H9 (cell line): ENCODE results near the gene WRAP73. TPM values are rescaled to one million over a fixed set of nuclear protein-coding genes. Genes with fewer than 3 reads are reported as not detected.

Source experiments
- DNase-seq: peaks from one replicate; pipeline ENCODE4 v3.0.0-alpha.2; 2017
- H2AFZ ChIP-seq: one replicate; pipeline ENCODE4 v1.6.1; 2013; ENCODE audit warnings: mild to moderate bottlenecking, low read length, control low read depth, moderate library complexity
- H2AK5ac ChIP-seq: 2 replicates; pipeline ENCODE4 v1.6.1; 2013; ENCODE audit warnings: low read length, control low read depth, mixed read lengths; ENCODE audit not compliant: insufficient read length
- H2BK120ac ChIP-seq: one replicate; pipeline ENCODE4 v1.6.1; 2013; ENCODE audit warnings: low read depth, mild to moderate bottlenecking, low read length, control low read depth, inconsistent platforms; ENCODE audit not compliant: poor library complexity, severe bottlenecking
- H2BK12ac ChIP-seq: 2 replicates; pipeline ENCODE4 v1.6.1; 2013; ENCODE audit warnings: low read length, control low read depth, mixed read lengths, low read depth; ENCODE audit not compliant: insufficient read length
- H2BK15ac ChIP-seq: 2 replicates; pipeline ENCODE4 v1.6.1; 2013; ENCODE audit warnings: low read depth, low read length, control low read depth
- H2BK20ac ChIP-seq: one replicate; pipeline ENCODE4 v1.6.1; 2013; ENCODE audit warnings: low read depth, mild to moderate bottlenecking, low read length, control low read depth, inconsistent platforms; ENCODE audit not compliant: poor library complexity, severe bottlenecking
- H2BK5ac ChIP-seq: 2 replicates; pipeline ENCODE4 v1.6.1; 2013; ENCODE audit warnings: low read length, control low read depth, mixed read lengths; ENCODE audit not compliant: insufficient read length
- H3K14ac ChIP-seq: 2 replicates; pipeline ENCODE4 v1.6.1; 2013; ENCODE audit warnings: low read length, control low read depth; ENCODE audit not compliant: insufficient read depth
- H3K18ac ChIP-seq: 2 replicates; pipeline ENCODE4 v1.6.1; 2013; ENCODE audit warnings: low read depth, mild to moderate bottlenecking, mixed read lengths, low read length, control low read depth; ENCODE audit not compliant: insufficient read length
- H3K23ac ChIP-seq: 2 replicates; pipeline ENCODE4 v1.6.1; 2013; ENCODE audit warnings: low read length, control low read depth, mixed read lengths, low read depth; ENCODE audit not compliant: insufficient read length
- H3K23me2 ChIP-seq: 2 replicates; pipeline ENCODE4 v1.6.1; 2013; ENCODE audit warnings: low read depth, mild to moderate bottlenecking, mixed read lengths, low read length, control low read depth; ENCODE audit not compliant: insufficient read length, poor library complexity, severe bottlenecking
- H3K27ac ChIP-seq: 2 replicates; pipeline ENCODE4 v1.5.1; 2013; ENCODE audit warnings: low read length, control low read depth, mixed read lengths, low read depth; ENCODE audit not compliant: insufficient read length
- H3K27me3 ChIP-seq: 2 replicates; pipeline ENCODE4 v1.6.1; 2013; ENCODE audit warnings: low read length, control low read depth, inconsistent platforms; ENCODE audit not compliant: insufficient read depth
- H3K4ac ChIP-seq: 2 replicates; pipeline ENCODE4 v1.6.1; 2013; ENCODE audit warnings: low read depth, mild to moderate bottlenecking, control low read depth, inconsistent platforms, low read length, moderate library complexity
- H3K4me1 ChIP-seq: 2 replicates; pipeline ENCODE4 v1.6.1; 2013; ENCODE audit warnings: low read length, control low read depth, inconsistent platforms; ENCODE audit not compliant: insufficient read depth
- H3K4me2 ChIP-seq: 2 replicates; pipeline ENCODE4 v1.6.1; 2013; ENCODE audit warnings: low read length, control low read depth, mixed read lengths; ENCODE audit not compliant: insufficient read length, insufficient read depth
- H3K56ac ChIP-seq: 2 replicates; pipeline ENCODE4 v1.6.1; 2013; ENCODE audit warnings: low read depth, mild to moderate bottlenecking, mixed read lengths, low read length, control low read depth; ENCODE audit not compliant: insufficient read length
- H3K79me1 ChIP-seq: 2 replicates; pipeline ENCODE4 v1.6.1; 2013; ENCODE audit warnings: low read depth, mild to moderate bottlenecking, moderate library complexity, low read length, control low read depth, inconsistent platforms; ENCODE audit not compliant: insufficient read depth, poor library complexity, severe bottlenecking
- H3K79me2 ChIP-seq: 2 replicates; pipeline ENCODE4 v1.6.1; 2013; ENCODE audit warnings: low read length, control low read depth, inconsistent platforms; ENCODE audit not compliant: insufficient read depth
- H3K9ac ChIP-seq: 2 replicates; pipeline ENCODE4 v1.6.1; 2013; ENCODE audit warnings: low read length, control low read depth, mixed read lengths; ENCODE audit not compliant: insufficient read length; ENCODE audit errors: extremely low read depth
- H3K9me3 ChIP-seq: one replicate; pipeline ENCODE4 v1.6.1; 2013; ENCODE audit warnings: low read depth, low read length, inconsistent platforms; ENCODE audit not compliant: control insufficient read depth
- H3T11ph ChIP-seq: one replicate; pipeline ENCODE4 v1.6.1; 2013; ENCODE audit warnings: mild to moderate bottlenecking, low read length, control low read depth, inconsistent platforms
- H4K20me1 ChIP-seq: one replicate; pipeline ENCODE4 v1.6.1; 2013; ENCODE audit not compliant: control insufficient read depth, insufficient read length, insufficient read depth
- H4K5ac ChIP-seq: 2 replicates; pipeline ENCODE4 v1.6.1; 2013; ENCODE audit warnings: low read depth, mild to moderate bottlenecking, mixed read lengths, low read length, control low read depth; ENCODE audit not compliant: insufficient read length
- H4K8ac ChIP-seq: replicated peaks from 2 replicates; pipeline ENCODE4 v1.6.1; 2013; ENCODE audit warnings: low read length, control low read depth, mixed read lengths, low read depth; ENCODE audit not compliant: insufficient read length
- H4K91ac ChIP-seq: 2 replicates; pipeline ENCODE4 v1.6.1; 2013; ENCODE audit warnings: low read depth, mild to moderate bottlenecking, moderate library complexity, mixed read lengths, low read length, control low read depth; ENCODE audit not compliant: insufficient read length
- H3K27ac Mint-ChIP-seq, 3 experiments: 2 replicates in 2 of 3; 3 replicates in 1 of 3; pipeline ENCODE4 v1.8.0; 2020 to 2021; ENCODE audit warnings: mixed read lengths in 3 of 3, mild to moderate bottlenecking in 1 of 3, moderate library complexity in 1 of 3
- H3K27me3 Mint-ChIP-seq: 2 replicates; pipeline ENCODE4 v1.8.0; 2021; ENCODE audit warnings: low read depth, mild to moderate bottlenecking, moderate library complexity, mixed read lengths
- H3K36me3 Mint-ChIP-seq, 3 experiments: 2 replicates in 2 of 3; 3 replicates in 1 of 3; pipeline ENCODE4 v1.8.0; 2020 to 2021; ENCODE audit warnings: low read depth in 3 of 3, mixed read lengths in 3 of 3; ENCODE audit not compliant: insufficient read depth in 1 of 3
- H3K4me1 Mint-ChIP-seq, 2 experiments: 2 replicates each; pipeline ENCODE4 v1.8.0; 2020; ENCODE audit warnings: mixed read lengths in 2 of 2
- H3K4me3 Mint-ChIP-seq, 2 experiments: 2 replicates in 1 of 2; 3 replicates in 1 of 2; pipeline ENCODE4 v1.8.0; 2020 to 2021; ENCODE audit warnings: mild to moderate bottlenecking in 2 of 2, mixed read lengths in 2 of 2, moderate library complexity in 1 of 2
- H3K9me3 Mint-ChIP-seq, 2 experiments: 2 replicates in 1 of 2; 3 replicates in 1 of 2; pipeline ENCODE4 v1.8.0; 2020; ENCODE audit warnings: mild to moderate bottlenecking in 2 of 2, mixed read lengths in 2 of 2, moderate library complexity in 1 of 2
- WGBS: extraction: QIAGEN DNeasy Blood & Tissue Kit; methylation state at CpG from one replicate; pipeline ENCODE4 v1.1.7; 2013; ENCODE audit warnings: missing lambda C conversion rate, low lambda C conversion rate, mixed read lengths; ENCODE audit not compliant: insufficient read length; ENCODE audit errors: extremely low coverage; 5-methylcytosine and 5-hydroxymethylcytosine counted together
- total RNA-seq: library from RNA; stranded (reverse); gene quantifications from 2 replicates; pipeline ENCODE4 v1.2.1, GENCODE V29; 2021
- TF ChIP-seq, protein P1 (sequence below): fragments of 200-600 bp; sonication (generic); conservative IDR thresholded peaks from 3 replicates; pipeline ENCODE4 v1.8.0; 2021; ENCODE audit warnings: antibody characterized with exemption, mild to moderate bottlenecking

WRAP73 gene
- total RNA-seq, 1 experiment from 2014 or later, result 28.4 TPM

DNA sequence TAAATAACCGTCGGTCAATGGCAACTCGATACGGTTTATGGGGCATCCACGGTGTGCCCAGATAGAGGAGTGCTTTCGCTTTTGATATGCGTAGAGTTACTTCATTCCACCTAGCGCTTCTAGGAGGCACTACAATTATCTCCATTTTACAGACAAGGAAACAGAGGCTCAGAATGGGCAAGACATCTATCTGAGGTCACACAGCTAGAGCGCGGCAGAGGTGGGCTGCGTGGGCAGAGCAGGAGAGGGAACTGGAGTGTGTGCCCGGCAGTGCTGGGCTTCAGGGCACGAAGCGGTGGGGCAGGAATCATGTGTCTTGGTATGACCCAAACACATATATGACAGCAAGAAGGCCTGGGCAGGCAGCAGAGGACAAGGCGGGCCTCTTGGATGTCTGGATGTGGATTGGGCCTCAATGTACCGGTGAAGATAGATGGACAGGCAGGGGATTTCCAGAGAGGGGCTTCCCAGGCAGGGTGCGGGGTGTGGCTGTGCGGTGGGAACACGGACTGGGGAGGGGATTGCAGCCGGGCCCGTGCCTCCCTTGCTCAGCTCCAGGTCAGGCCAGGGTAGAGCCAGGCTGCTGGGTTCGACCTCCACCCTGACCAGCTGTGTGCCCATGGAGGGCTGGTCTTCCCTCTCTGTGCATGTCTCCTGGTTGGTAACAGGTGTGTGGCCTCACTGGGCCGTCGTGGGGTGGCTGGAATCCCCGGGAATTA is 23.6 kb upstream of the WRAP73 start:
- peaks cover 24% of the 10 kb centered on the region for H3K27me3 Mint-ChIP-seq
- no peak overlapping the region for H2BK5ac ChIP-seq

More for the DNA sequence above, 23.6 kb upstream of the WRAP73 start:
- Histone ChIP-seq H4K8ac (no peak overlapping the region), H3K27me3 (no peaks in the 10 kb centered on the region), H4K5ac (no peak overlapping the region), H4K91ac (no peak overlapping the region), H2AFZ (no peak overlapping the region), H3K23ac (no peak overlapping the region), H3K27ac (no peak overlapping the region), H3K4me2 (no peak overlapping the region), H3K79me1 (no peaks in the 10 kb centered on the region), H3K14ac (no peak overlapping the region), H2AK5ac (no peak overlapping the region), H2BK20ac (no peak overlapping the region), H3K56ac (no peak overlapping the region), H4K20me1 (no peaks in the 10 kb centered on the region), H2BK120ac (no peak overlapping the region), H3K9ac (no peak overlapping the region), H2BK12ac (no peak overlapping the region), H3K18ac (no peak overlapping the region), H3K4ac (no peak overlapping the region), H2BK15ac (no peak overlapping the region), H3T11ph (no peak overlapping the region), H3K9me3 (no peaks in the 10 kb centered on the region), H3K23me2 (no peaks in the 10 kb centered on the region), H3K4me1 (no peaks in the 10 kb centered on the region), H3K79me2 (no peaks in the 10 kb centered on the region)
- Mint-ChIP-seq H3K4me1 (peaks cover 34 to 57% of the 10 kb centered on the region in 2 experiments), H3K9me3 (no peaks in the 10 kb centered on the region), H3K27ac (peak overlapping the region in 1 of 3 experiments; percentile 90; a peak in 2 of 7 replicates), H3K4me3 (no peak overlapping the region; a peak in 3 of 5 replicates), H3K36me3 (no peaks in the 10 kb centered on the region; a peak in 1 of 7 replicates)
- no CpG with 5 or more reads among the region's 25 CpGs for WGBS
- TF ChIP-seq, protein P1, sequence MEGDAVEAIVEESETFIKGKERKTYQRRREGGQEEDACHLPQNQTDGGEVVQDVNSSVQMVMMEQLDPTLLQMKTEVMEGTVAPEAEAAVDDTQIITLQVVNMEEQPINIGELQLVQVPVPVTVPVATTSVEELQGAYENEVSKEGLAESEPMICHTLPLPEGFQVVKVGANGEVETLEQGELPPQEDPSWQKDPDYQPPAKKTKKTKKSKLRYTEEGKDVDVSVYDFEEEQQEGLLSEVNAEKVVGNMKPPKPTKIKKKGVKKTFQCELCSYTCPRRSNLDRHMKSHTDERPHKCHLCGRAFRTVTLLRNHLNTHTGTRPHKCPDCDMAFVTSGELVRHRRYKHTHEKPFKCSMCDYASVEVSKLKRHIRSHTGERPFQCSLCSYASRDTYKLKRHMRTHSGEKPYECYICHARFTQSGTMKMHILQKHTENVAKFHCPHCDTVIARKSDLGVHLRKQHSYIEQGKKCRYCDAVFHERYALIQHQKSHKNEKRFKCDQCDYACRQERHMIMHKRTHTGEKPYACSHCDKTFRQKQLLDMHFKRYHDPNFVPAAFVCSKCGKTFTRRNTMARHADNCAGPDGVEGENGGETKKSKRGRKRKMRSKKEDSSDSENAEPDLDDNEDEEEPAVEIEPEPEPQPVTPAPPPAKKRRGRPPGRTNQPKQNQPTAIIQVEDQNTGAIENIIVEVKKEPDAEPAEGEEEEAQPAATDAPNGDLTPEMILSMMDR, result no peak
- DNase-seq, result no peak
